GM12878 (cell line): ENCODE measurements around the gene NYAP1. TPM values are rescaled to one million over a fixed set of nuclear protein-coding genes. Genes with fewer than 3 reads are reported as not detected.
"Not testable (repeated sequence)": the region's sequence is repeated elsewhere in the genome, so short reads cannot be mapped to it uniquely, and the experiment has no call there.

Experiments
- ATAC-seq: fragments of 200-7000 bp; cut with Tn5 transposase; 3 replicates; pipeline ENCODE4 v1.9.1; 2020; ENCODE audit warnings: mild to moderate bottlenecking, moderate library complexity
- BruUV-seq: library from RNA; stranded (reverse); fragments of 400-500 nt; replicated peaks from 2 replicates; lab custom pipeline; 2021; lab: Mats Ljungman, UMichigan
- CTCF ChIA-PET: fragments of 300-600 bp; sonication (Branson Sonifier 250); formaldehyde crosslinking; extraction: SDS; loops from one replicate; lab custom pipeline; 2021; ENCODE audit warnings: inconsistent platforms; lab: Yijun Ruan, JAX
- POLR2A ChIA-PET: fragments of 350-600 bp; formaldehyde crosslinking; extraction: SDS; loops from one replicate; lab custom pipeline; 2021; ENCODE audit warnings: inconsistent platforms; lab: Charles Lee
- RAD21 ChIA-PET: fragments of 300-600 bp; sonication (Branson Sonifier 250); formaldehyde crosslinking; loops from one replicate; lab custom pipeline; 2023; ENCODE audit warnings: antibody characterized with exemption; ENCODE audit not compliant: unreplicated experiment; lab: Charles Lee
- SMC1A ChIA-PET: fragments of 300-600 bp; sonication (Branson Sonifier 250); formaldehyde crosslinking; loops from one replicate; lab custom pipeline; 2023; ENCODE audit not compliant: unreplicated experiment, uncharacterized antibody; lab: Charles Lee
- DNase-seq: peaks from one replicate; pipeline ENCODE4 v3.0.0-alpha.2; 2011; ENCODE audit warnings: low read depth, low spot score
- FAIRE-seq: peaks from 3 replicates; lab custom pipeline; 2011; peaks lifted over from hg19 to GRCh38; lab: Jason Lieb, UNC
- H2AFZ ChIP-seq: 2 replicates; pipeline ENCODE4 v1.6.0; 2011; ENCODE audit warnings: low read depth, low read length, control low read depth; ENCODE audit not compliant: control insufficient read depth
- H3K27ac ChIP-seq: 2 replicates; pipeline ENCODE4 v1.5.1; 2011; ENCODE audit warnings: control low read depth; ENCODE audit not compliant: control insufficient read depth, insufficient read depth
- H3K27me3 ChIP-seq, 2 experiments: replicated peaks in 1 of 2; 2 replicates each; pipeline versions ENCODE4 v1.6.0 to v1.6.1; 2011; ENCODE audit warnings: low read length in 1 of 2; ENCODE audit not compliant: control insufficient read depth in 2 of 2, insufficient read depth in 2 of 2
- H3K36me3 ChIP-seq, 2 experiments: 2 replicates each; pipeline ENCODE4 v1.5.1; 2011; ENCODE audit warnings: low read length in 1 of 2; ENCODE audit not compliant: control insufficient read depth in 2 of 2, insufficient read depth in 2 of 2
- H3K4me1 ChIP-seq: 2 replicates; pipeline ENCODE4 v1.6.1; 2011; ENCODE audit warnings: mild to moderate bottlenecking, low read length, moderate library complexity, mixed read lengths; ENCODE audit not compliant: control insufficient read depth, insufficient read depth
- H3K4me2 ChIP-seq: 2 replicates; pipeline ENCODE4 v1.6.0; 2011; ENCODE audit warnings: control low read depth; ENCODE audit not compliant: control insufficient read depth, insufficient read depth
- H3K4me3 ChIP-seq: fragments of 200-600 bp; sonication (generic); 2 replicates; pipeline ENCODE4 v1.5.1; 2016
- H3K79me2 ChIP-seq: 2 replicates; pipeline ENCODE4 v1.6.0; 2011; ENCODE audit warnings: low read length; ENCODE audit not compliant: control insufficient read depth, insufficient read depth
- H3K9ac ChIP-seq: 2 replicates; pipeline ENCODE4 v1.8.0; 2011; ENCODE audit warnings: low read length, control low read depth, mixed read lengths; ENCODE audit not compliant: control insufficient read depth, insufficient read depth
- H3K9me3 ChIP-seq: replicated peaks from 3 replicates; pipeline ENCODE4 v1.5.1; 2011; ENCODE audit warnings: mild to moderate bottlenecking, low read length; ENCODE audit not compliant: control insufficient read depth, insufficient read depth
- H4K20me1 ChIP-seq: 2 replicates; pipeline ENCODE4 v1.6.0; 2011; ENCODE audit not compliant: control insufficient read depth, insufficient read depth
- BACH1 ChIP-seq: fragments of 450-650 bp; IDR thresholded peaks from 2 replicates; pipeline ENCODE4 v1.6.1; 2017; ENCODE audit warnings: mild to moderate bottlenecking, borderline replicate concordance
- CBX5 ChIP-seq: sonication (generic); IDR thresholded peaks from 2 replicates; pipeline ENCODE4 v1.6.1; 2016; ENCODE audit warnings: low read depth, moderate library complexity, mild to moderate bottlenecking, inconsistent platforms
- GABPA ChIP-seq: IDR thresholded peaks from 2 replicates; pipeline ENCODE4 v1.6.1; 2014; ENCODE audit warnings: antibody characterized with exemption, low read depth, mild to moderate bottlenecking, inconsistent platforms
- IRF3 ChIP-seq: fragments of 450-650 bp; IDR thresholded peaks from 2 replicates; pipeline ENCODE4 v1.6.1; 2014; ENCODE audit warnings: mild to moderate bottlenecking
- JUND ChIP-seq: IDR thresholded peaks from 2 replicates; pipeline ENCODE4 v1.6.1; 2012; ENCODE audit warnings: low read depth, mild to moderate bottlenecking, low read length, improper control_type of control experiment, moderate library complexity
- MTA2 ChIP-seq: fragments of 450-650 bp; IDR thresholded peaks from 2 replicates; pipeline ENCODE4 v1.6.1; 2016; ENCODE audit warnings: low read depth, mild to moderate bottlenecking, moderate library complexity
- NBN ChIP-seq: fragments of 450-650 bp; IDR thresholded peaks from 2 replicates; pipeline ENCODE4 v1.6.1; 2016
- NR2F1 ChIP-seq: fragments of 450-650 bp; conservative IDR thresholded peaks from 2 replicates; pipeline ENCODE4 v1.6.1; 2017; ENCODE audit warnings: mild to moderate bottlenecking
- PAX8 ChIP-seq: fragments of 450-650 bp; IDR thresholded peaks from 2 replicates; pipeline ENCODE4 v1.6.1; 2017; ENCODE audit warnings: mild to moderate bottlenecking, moderate library complexity
- POLR2A ChIP-seq: IDR thresholded peaks from 2 replicates; pipeline ENCODE4 v1.6.1; 2011; ENCODE audit warnings: low read depth, mild to moderate bottlenecking, low read length
- POU2F2 ChIP-seq: IDR thresholded peaks from 3 replicates; pipeline ENCODE4 v1.6.1; 2011; ENCODE audit warnings: low read depth, mild to moderate bottlenecking, low read length, borderline replicate concordance
- RAD21 ChIP-seq: IDR thresholded peaks from 2 replicates; pipeline ENCODE4 v1.6.1; 2011; ENCODE audit warnings: mild to moderate bottlenecking, low read depth, low read length, moderate library complexity; ENCODE audit not compliant: insufficient read depth
- RAD51 ChIP-seq: fragments of 450-650 bp; IDR thresholded peaks from 2 replicates; pipeline ENCODE4 v1.6.1; 2016; ENCODE audit warnings: moderate library complexity, mild to moderate bottlenecking, inconsistent platforms
- SREBF1 ChIP-seq: IDR thresholded peaks from 2 replicates; pipeline ENCODE4 v1.6.1; 2012; ENCODE audit warnings: mild to moderate bottlenecking, low read length
- ZNF217 ChIP-seq: fragments of 450-650 bp; IDR thresholded peaks from 2 replicates; pipeline ENCODE4 v1.6.1; 2017; ENCODE audit warnings: antibody characterized with exemption, mild to moderate bottlenecking
- ZSCAN29 ChIP-seq: fragments of 450-650 bp; IDR thresholded peaks from 2 replicates; pipeline ENCODE4 v1.6.1; 2017; ENCODE audit warnings: mild to moderate bottlenecking, moderate library complexity
- WGBS: methylation state at CpG from one replicate; pipeline ENCODE4 v1.1.6; 2016; ENCODE audit warnings: low lambda C conversion rate; ENCODE audit not compliant: insufficient replicate concordance, insufficient coverage; ENCODE audit errors: missing lambda C conversion rate; 5-methylcytosine and 5-hydroxymethylcytosine counted together
- in situ Hi-C: fragments of 300-500 bp; cut with MboI; formaldehyde crosslinking; loops from 9 replicates; pipeline ENCODE4 v1.14.3; 2018; ENCODE audit warnings: mixed read lengths
- intact Hi-C: fragments of 100-400 bp; cut with micrococcal nuclease; formaldehyde crosslinking; loops from one replicate; pipeline ENCODE4 v1.14.2; 2022; ENCODE audit not compliant: unreplicated experiment
- polyA plus RNA-seq, 11 experiments: library from polyadenylated mRNA; depleted of rRNA in 4 of 11; unstranded in 6 of 11; stranded (reverse) in 5 of 11; fragments of >200 nt; fragmentation: Nextera tagmentation in 4 of 11; fragmentation: Illumina TruSeq in 1 of 11; extraction: Ambion mirVana in 4 of 11; extraction: Trizol in 1 of 11; gene quantifications; 1 replicate in 1 of 11; 2 replicates in 10 of 11; pipeline versions ENCODE4 v1.2.1 to v1.2.3, GENCODE V29; 2011 to 2016; ENCODE audit warnings: inconsistent platforms in 2 of 11, missing spikeins in 2 of 11, low read depth in 1 of 11
- total RNA-seq, 4 experiments: library from RNA; depleted of rRNA in 3 of 4; stranded (reverse); fragments of >200 nt in 3 of 4; fragmentation: Illumina TruSeq in 1 of 4; extraction: Trizol in 1 of 4; gene quantifications; 2 replicates each; pipeline versions ENCODE4 v1.2.1 to v1.2.3, GENCODE V29; 2013 to 2021

Gene NYAP1
- total and polyA plus RNA-seq, 10 of the 15 experiments (the other 5 are each of a cell fraction or from before 2014, with no cell fraction given): 0.04 to 0.28 (median 0.11) TPM; not detected in 6

- no peak for TF ChIP-seq CBX5
- no peak for TF ChIP-seq GABPA
- no peak for TF ChIP-seq SREBF1
- no peak for TF ChIP-seq ZSCAN29
- peak; percentile 43; the same call in 1 of the 2 replicates for TF ChIP-seq RAD21
- TF ChIP-seq POLR2A: peak; percentile 27; the same call in 1 of the 2 replicates
- no peak for TF ChIP-seq PAX8
- no peak for TF ChIP-seq MTA2
- TF ChIP-seq JUND: no peak
- TF ChIP-seq ZNF217: no peak
Observed at GRCh38 chr7:100493476-100494264, 9.9 kb downstream of the NYAP1 start (continued).

- RAD21 ChIA-PET: interaction anchor here (1.8 kb wide), 1 partner anchor 63 kb away, joined by 12 read pairs; no protein-coding TSS in a partner anchor
- CTCF ChIA-PET: interaction anchor here (1.0 to 2.9 kb wide), 5 partner anchors 17 to 89 kb away, joined by 3 to 16 read pairs (median 4); partner anchors contain the start of gene TSC22D4
- no peak for ATAC-seq
- Histone ChIP-seq H3K27me3 (no peaks in the 10 kb centered on the region), H3K79me2 (no peaks in the 10 kb centered on the region), H3K4me1 (0 out of 2 replicates have a peak, but pooled peaks cover 4% of the 10 kb centered on the region), H3K36me3 (no peaks in the 10 kb centered on the region), H2AFZ (no peak overlapping the region), H3K27ac (no peak overlapping the region), H3K9ac (no peak overlapping the region), H3K9me3 (no peaks in the 10 kb centered on the region), H3K4me2 (no peak overlapping the region), H4K20me1 (no peaks in the 10 kb centered on the region), H3K4me3 (no peak overlapping the region)
- no peak for TF ChIP-seq BACH1
- no peak for TF ChIP-seq IRF3
- no peak for TF ChIP-seq RAD51
- TF ChIP-seq NBN: no peak
- TF ChIP-seq NR2F1: no peak
- no peak for TF ChIP-seq POU2F2
- SMC1A ChIA-PET: interaction anchor here (1.1 to 1.6 kb wide), 3 partner anchors 19 to 63 kb away, joined by 3 to 5 read pairs (median 4); no protein-coding TSS in a partner anchor
- intact Hi-C loops: no loop called here
- POLR2A ChIA-PET: interaction anchor here (0.7 to 1.1 kb wide), 2 partner anchors 34 to 51 kb away, joined by 3 to 4 read pairs; no protein-coding TSS in a partner anchor
- 57% methylated on average over 6 of the region's 6 CpGs for WGBS
- FAIRE-seq: no peak
- in situ Hi-C loops: no loop called here
- no TSS peak for BruUV-seq
- DNase-seq: no peak
Observed at GRCh38 chr7:100496509-100496908, 12.8 kb downstream of the NYAP1 start.

- CTCF ChIA-PET: interaction anchor here (0.6 kb wide), 1 partner anchor 32 kb away, joined by 3 read pairs; no protein-coding TSS in a partner anchor
- DNase-seq, H3K9ac ChIP-seq, H3K9me3 ChIP-seq, H3K4me2 ChIP-seq, H3K36me3 ChIP-seq, H3K4me1 ChIP-seq, in situ Hi-C loops, H2AFZ ChIP-seq, H3K27ac ChIP-seq, SMC1A ChIA-PET, H3K4me3 ChIP-seq, intact Hi-C loops, H4K20me1 ChIP-seq, FAIRE-seq, POLR2A ChIA-PET, H3K79me2 ChIP-seq, H3K27me3 ChIP-seq, ATAC-seq, RAD21 ChIA-PET, BruUV-seq: not testable (repeated sequence)
- whole genome bisulfite sequencing: 85% methylated on average over 2 of the region's 2 CpGs
Observed at GRCh38 chr7:100500743-100501142, 17.0 kb downstream of the NYAP1 start.
